ENCODE measurements around the gene GAR1. TPM values are rescaled to one million over a fixed set of nuclear protein-coding genes. Genes with fewer than 3 reads are reported as not detected.

The GAR1 gene
- total RNA-seq, 1 experiment from 2014 or later = 15.9 TPM

DNA sequence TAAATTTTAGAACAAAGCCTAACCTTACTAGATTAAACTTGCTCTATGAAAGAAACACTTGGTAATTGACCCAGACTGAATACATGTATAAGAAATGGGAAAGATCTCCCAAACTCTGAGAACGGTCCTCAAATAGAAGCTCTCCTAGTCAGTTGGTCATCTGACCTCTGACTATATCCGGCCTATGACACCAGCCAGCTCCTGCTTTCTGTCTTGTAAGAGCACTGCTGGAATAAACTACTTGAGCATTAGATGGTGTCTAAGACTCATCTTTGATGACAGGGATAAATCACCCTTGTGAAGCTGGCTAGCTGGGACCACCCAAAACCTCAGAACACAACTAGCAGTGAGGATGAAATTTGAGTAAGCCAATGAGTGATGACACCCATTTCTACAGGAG is 56.5 kb downstream of the GAR1 start:
- H3K4me1 ChIP-seq (ENCODE audit: insufficient read depth, low read length) = peaks cover 17% of the 10 kb centered on the region
- ChIA-PET POLR2A (ENCODE audit: unreplicated experiment) (no interaction called here), CTCF (no interaction called here)
- intact Hi-C loops (cut with micrococcal nuclease) = loop anchor here (5.0 kb wide), 1 partner anchor 95 kb away; no protein-coding TSS in a partner anchor
- H3K9me2 ChIP-seq (replicated peaks; ENCODE audit: low read length) = no peaks in the 10 kb centered on the region
- no peak overlapping the region for H3K4me2 ChIP-seq (ENCODE audit: low read length)
- no peaks in the 10 kb centered on the region for H3F3A ChIP-seq (ENCODE audit: low read length, unreplicated experiment)
- no peak overlapping the region for H2AFZ ChIP-seq (ENCODE audit: low read length)
- H3K9ac ChIP-seq (ENCODE audit: low read length) = no peak overlapping the region
- no peaks in the 10 kb centered on the region for H3K27me3 ChIP-seq (ENCODE audit: low read length)
- no peaks in the 10 kb centered on the region for H3K36me3 ChIP-seq (ENCODE audit: low read depth, low read length)
- no peaks in the 10 kb centered on the region for H4K20me1 ChIP-seq (ENCODE audit: low read length)
- H3K4me3 ChIP-seq (ENCODE audit: low read length) = no peak overlapping the region
- BruUV-seq (replicated peaks) = no TSS peak
- no peak overlapping the region for H3K27ac ChIP-seq (ENCODE audit: low read length)
- TF ChIP-seq EZH2phosphoT487 (IDR thresholded peaks at IDR 0.05; ENCODE audit: borderline replicate concordance, low read length) = no peak
- no peak for TF ChIP-seq CTCF (conservative IDR thresholded peaks at IDR 0.05; ENCODE audit: low read depth, low read length)
- TF ChIP-seq EZH2 (IDR thresholded peaks at IDR 0.05; ENCODE audit: low read length, unreplicated experiment) = no peak
- ATAC-seq (no peak), DNase-seq (no peak)
- H3K9me3 ChIP-seq (ENCODE audit: low read length) = no peaks in the 10 kb centered on the region
- no peaks in the 10 kb centered on the region for H3K79me2 ChIP-seq (ENCODE audit: low read length)

DNA sequence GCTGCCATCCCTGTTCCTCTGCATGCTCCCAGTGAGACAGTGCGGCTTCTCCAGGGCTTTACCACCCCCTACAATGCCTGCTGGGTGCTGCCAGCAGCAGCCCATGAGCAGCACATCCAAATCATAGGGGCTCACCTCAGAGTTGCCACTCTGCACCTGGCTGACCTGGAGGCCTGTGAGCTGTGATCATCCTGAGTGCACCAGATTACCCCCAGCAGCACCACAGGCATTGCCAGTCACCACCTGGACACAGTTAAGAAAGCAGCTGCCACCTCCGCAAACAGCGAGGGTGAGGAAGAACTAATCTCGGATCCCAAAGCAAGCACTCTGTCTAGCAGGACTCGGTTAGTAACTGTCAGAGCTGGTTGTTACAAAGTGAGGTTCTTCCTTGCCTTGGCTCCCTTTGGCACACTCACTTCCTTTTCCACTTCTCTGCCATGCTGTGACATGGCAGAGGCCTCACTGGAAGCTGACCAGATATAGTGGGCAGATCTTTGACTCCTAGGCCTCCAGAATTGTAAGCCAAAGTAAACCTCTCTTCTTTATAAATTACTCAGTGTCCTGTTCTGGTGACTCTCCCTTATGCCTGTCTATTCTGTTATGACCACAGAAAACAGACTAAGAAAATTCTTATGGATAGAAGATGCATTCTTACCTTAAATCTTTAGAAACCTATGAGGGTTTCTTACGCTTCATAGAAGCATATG is 57.5 kb downstream of the GAR1 start:
- ChIA-PET POLR2A (ENCODE audit: unreplicated experiment) (no interaction called here), CTCF (no interaction called here)
- H3K9me2 ChIP-seq (replicated peaks; ENCODE audit: low read length) = no peaks in the 10 kb centered on the region
- BruUV-seq (replicated peaks) = TSS peak; percentile 99
- H3K79me2 ChIP-seq (ENCODE audit: low read length) = no peaks in the 10 kb centered on the region
- no peaks in the 10 kb centered on the region for H3K27me3 ChIP-seq (ENCODE audit: low read length)
- ATAC-seq (peak; percentile 31; the same call in 1 of the 2 replicates), DNase-seq (no peak)
- intact Hi-C loops (cut with micrococcal nuclease) = loop anchor here (5.0 kb wide), 1 partner anchor 94 kb away; no protein-coding TSS in a partner anchor
- no peak overlapping the region for H3K4me3 ChIP-seq (ENCODE audit: low read length)
- H3K9me3 ChIP-seq (ENCODE audit: low read length) = no peaks in the 10 kb centered on the region
- peak overlapping the region; percentile 20; the same call in 1 of the 2 replicates for H3K27ac ChIP-seq (ENCODE audit: low read length)
- no peaks in the 10 kb centered on the region for H3F3A ChIP-seq (ENCODE audit: low read length, unreplicated experiment)
- no peak for TF ChIP-seq EZH2 (IDR thresholded peaks at IDR 0.05; ENCODE audit: low read length, unreplicated experiment)
- no peak for TF ChIP-seq CTCF (conservative IDR thresholded peaks at IDR 0.05; ENCODE audit: low read depth, low read length)
- TF ChIP-seq EZH2phosphoT487 (IDR thresholded peaks at IDR 0.05; ENCODE audit: borderline replicate concordance, low read length) = no peak
- H2AFZ ChIP-seq (ENCODE audit: low read length) = peak overlapping the region; percentile 26; the same call in 1 of the 2 replicates
- 0 out of 2 replicates have a peak overlapping the region, but pooled peaks have one; percentile 31 for H3K4me2 ChIP-seq (ENCODE audit: low read length)
- no peaks in the 10 kb centered on the region for H3K36me3 ChIP-seq (ENCODE audit: low read depth, low read length)
- H4K20me1 ChIP-seq (ENCODE audit: low read length) = no peaks in the 10 kb centered on the region
- H3K4me1 ChIP-seq (ENCODE audit: insufficient read depth, low read length) = peaks cover 17% of the 10 kb centered on the region
- H3K9ac ChIP-seq (ENCODE audit: low read length) = no peak overlapping the region
